Liver (tissue), 3 donors: ENCODE measurements around the gene GALNTL6.
A peak's percentile ranks its signal among the peaks of the same experiment; 100 is the strongest.

Source experiments
- EGR1 ChIP-seq, 2 donors: IDR thresholded peaks; 2 replicates each; pipeline ENCODE4 v1.6.1; 2016 to 2018; ENCODE audit warnings: antibody characterized with exemption in 2 of 2, low read depth in 2 of 2
- GABPA ChIP-seq, 2 donors: IDR thresholded peaks in 1 of 2; conservative IDR thresholded peaks in 1 of 2; 2 replicates each; pipeline ENCODE4 v1.6.1; 2016; ENCODE audit warnings: antibody characterized with exemption in 2 of 2, mild to moderate bottlenecking in 1 of 2, moderate library complexity in 1 of 2
- HNF4A ChIP-seq, 2 donors: conservative IDR thresholded peaks; 2 replicates each; pipeline ENCODE4 v1.6.1; 2016; ENCODE audit warnings: antibody characterized with exemption in 2 of 2, mild to moderate bottlenecking in 2 of 2
- JUND ChIP-seq, 2 donors: IDR thresholded peaks; 2 replicates each; pipeline ENCODE4 v1.6.1; 2016; ENCODE audit warnings: antibody characterized with exemption in 2 of 2
- RAD21 ChIP-seq, 2 donors: IDR thresholded peaks; 2 replicates each; pipeline ENCODE4 v1.6.1; 2016; ENCODE audit warnings: antibody characterized with exemption in 2 of 2, mild to moderate bottlenecking in 2 of 2
- TAF1 ChIP-seq: conservative IDR thresholded peaks from 2 replicates; pipeline ENCODE4 v1.6.1; 2016; ENCODE audit warnings: antibody characterized with exemption, mild to moderate bottlenecking
- YY1 ChIP-seq: IDR thresholded peaks from 2 replicates; pipeline ENCODE4 v1.6.1; 2016; ENCODE audit warnings: antibody characterized with exemption, mild to moderate bottlenecking
- TF ChIP-seq, protein P1 (sequence below): IDR thresholded peaks from 2 replicates; pipeline ENCODE4 v1.6.1; 2016; ENCODE audit warnings: antibody characterized with exemption
- TF ChIP-seq, protein P2 (sequence below): fragments of 150-350 bp; IDR thresholded peaks from 2 replicates; pipeline ENCODE4 v1.5.1; 2017; ENCODE audit warnings: improper control_type of control experiment, low read depth, low read length; ENCODE audit not compliant: missing input control
- TF ChIP-seq, protein P3 (sequence below): IDR thresholded peaks from 2 replicates; pipeline ENCODE4 v1.6.1; 2016; ENCODE audit warnings: antibody characterized with exemption, mild to moderate bottlenecking
- TF ChIP-seq, protein P4 (sequence below): IDR thresholded peaks from 2 replicates; pipeline ENCODE4 v1.6.1; 2016; ENCODE audit warnings: antibody characterized with exemption
- TF ChIP-seq, protein P5 (sequence below): IDR thresholded peaks from 2 replicates; pipeline ENCODE4 v1.6.1; 2016; ENCODE audit warnings: antibody characterized with exemption
- donor health status: healthy.
- donor health status: healthy.

DNA sequence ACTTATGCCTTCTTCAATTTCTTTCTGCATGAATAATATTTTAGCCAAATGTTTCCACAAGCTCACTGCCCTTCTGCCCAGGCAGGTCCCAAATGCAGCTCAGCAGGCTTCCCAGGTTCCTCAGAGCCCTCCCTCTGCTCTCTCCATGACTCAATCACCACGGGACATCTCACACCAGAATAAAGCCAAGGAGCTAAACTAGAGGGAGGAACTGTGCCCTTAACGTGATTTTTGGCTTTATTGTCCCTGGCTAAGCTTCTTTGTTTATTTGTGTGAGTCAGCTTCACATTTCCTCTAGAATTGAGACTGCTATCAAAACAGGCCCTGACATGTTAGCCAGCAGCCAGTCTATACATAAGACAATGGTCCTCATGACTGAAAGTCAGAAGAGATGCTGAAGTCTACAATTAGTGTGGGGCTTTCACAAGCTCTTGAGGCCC lies 1169.0 kb downstream of the GALNTL6 start:
- TF ChIP-seq YY1, result peak; percentile 39
- TF ChIP-seq, protein P1, sequence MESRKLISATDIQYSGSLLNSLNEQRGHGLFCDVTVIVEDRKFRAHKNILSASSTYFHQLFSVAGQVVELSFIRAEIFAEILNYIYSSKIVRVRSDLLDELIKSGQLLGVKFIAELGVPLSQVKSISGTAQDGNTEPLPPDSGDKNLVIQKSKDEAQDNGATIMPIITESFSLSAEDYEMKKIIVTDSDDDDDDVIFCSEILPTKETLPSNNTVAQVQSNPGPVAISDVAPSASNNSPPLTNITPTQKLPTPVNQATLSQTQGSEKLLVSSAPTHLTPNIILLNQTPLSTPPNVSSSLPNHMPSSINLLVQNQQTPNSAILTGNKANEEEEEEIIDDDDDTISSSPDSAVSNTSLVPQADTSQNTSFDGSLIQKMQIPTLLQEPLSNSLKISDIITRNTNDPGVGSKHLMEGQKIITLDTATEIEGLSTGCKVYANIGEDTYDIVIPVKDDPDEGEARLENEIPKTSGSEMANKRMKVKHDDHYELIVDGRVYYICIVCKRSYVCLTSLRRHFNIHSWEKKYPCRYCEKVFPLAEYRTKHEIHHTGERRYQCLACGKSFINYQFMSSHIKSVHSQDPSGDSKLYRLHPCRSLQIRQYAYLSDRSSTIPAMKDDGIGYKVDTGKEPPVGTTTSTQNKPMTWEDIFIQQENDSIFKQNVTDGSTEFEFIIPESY, result no peak
- TF ChIP-seq, protein P2, sequence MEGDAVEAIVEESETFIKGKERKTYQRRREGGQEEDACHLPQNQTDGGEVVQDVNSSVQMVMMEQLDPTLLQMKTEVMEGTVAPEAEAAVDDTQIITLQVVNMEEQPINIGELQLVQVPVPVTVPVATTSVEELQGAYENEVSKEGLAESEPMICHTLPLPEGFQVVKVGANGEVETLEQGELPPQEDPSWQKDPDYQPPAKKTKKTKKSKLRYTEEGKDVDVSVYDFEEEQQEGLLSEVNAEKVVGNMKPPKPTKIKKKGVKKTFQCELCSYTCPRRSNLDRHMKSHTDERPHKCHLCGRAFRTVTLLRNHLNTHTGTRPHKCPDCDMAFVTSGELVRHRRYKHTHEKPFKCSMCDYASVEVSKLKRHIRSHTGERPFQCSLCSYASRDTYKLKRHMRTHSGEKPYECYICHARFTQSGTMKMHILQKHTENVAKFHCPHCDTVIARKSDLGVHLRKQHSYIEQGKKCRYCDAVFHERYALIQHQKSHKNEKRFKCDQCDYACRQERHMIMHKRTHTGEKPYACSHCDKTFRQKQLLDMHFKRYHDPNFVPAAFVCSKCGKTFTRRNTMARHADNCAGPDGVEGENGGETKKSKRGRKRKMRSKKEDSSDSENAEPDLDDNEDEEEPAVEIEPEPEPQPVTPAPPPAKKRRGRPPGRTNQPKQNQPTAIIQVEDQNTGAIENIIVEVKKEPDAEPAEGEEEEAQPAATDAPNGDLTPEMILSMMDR, result no peak
- TF ChIP-seq RAD21 (IDR thresholded peaks at IDR 0.05), result no peak
- no peak for TF ChIP-seq EGR1 (IDR thresholded peaks at IDR 0.05; ENCODE audit: low read depth in 2 of 2)
- TF ChIP-seq, protein P3, sequence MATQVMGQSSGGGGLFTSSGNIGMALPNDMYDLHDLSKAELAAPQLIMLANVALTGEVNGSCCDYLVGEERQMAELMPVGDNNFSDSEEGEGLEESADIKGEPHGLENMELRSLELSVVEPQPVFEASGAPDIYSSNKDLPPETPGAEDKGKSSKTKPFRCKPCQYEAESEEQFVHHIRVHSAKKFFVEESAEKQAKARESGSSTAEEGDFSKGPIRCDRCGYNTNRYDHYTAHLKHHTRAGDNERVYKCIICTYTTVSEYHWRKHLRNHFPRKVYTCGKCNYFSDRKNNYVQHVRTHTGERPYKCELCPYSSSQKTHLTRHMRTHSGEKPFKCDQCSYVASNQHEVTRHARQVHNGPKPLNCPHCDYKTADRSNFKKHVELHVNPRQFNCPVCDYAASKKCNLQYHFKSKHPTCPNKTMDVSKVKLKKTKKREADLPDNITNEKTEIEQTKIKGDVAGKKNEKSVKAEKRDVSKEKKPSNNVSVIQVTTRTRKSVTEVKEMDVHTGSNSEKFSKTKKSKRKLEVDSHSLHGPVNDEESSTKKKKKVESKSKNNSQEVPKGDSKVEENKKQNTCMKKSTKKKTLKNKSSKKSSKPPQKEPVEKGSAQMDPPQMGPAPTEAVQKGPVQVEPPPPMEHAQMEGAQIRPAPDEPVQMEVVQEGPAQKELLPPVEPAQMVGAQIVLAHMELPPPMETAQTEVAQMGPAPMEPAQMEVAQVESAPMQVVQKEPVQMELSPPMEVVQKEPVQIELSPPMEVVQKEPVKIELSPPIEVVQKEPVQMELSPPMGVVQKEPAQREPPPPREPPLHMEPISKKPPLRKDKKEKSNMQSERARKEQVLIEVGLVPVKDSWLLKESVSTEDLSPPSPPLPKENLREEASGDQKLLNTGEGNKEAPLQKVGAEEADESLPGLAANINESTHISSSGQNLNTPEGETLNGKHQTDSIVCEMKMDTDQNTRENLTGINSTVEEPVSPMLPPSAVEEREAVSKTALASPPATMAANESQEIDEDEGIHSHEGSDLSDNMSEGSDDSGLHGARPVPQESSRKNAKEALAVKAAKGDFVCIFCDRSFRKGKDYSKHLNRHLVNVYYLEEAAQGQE, result no peak
- no peak for TF ChIP-seq GABPA (IDR thresholded peaks at IDR 0.05 in 1 of 2, conservative IDR thresholded peaks at IDR 0.05 in 1 of 2)
- TF ChIP-seq JUND (IDR thresholded peaks at IDR 0.05), result peak in 1 of 2 donors; percentile 12
- TF ChIP-seq, protein P4, sequence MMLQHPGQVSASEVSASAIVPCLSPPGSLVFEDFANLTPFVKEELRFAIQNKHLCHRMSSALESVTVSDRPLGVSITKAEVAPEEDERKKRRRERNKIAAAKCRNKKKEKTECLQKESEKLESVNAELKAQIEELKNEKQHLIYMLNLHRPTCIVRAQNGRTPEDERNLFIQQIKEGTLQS, result no peak
- TF ChIP-seq HNF4A (conservative IDR thresholded peaks at IDR 0.05), result peak in 1 of 2 donors; percentile 20
- TF ChIP-seq TAF1, result no peak
- TF ChIP-seq, protein P5, sequence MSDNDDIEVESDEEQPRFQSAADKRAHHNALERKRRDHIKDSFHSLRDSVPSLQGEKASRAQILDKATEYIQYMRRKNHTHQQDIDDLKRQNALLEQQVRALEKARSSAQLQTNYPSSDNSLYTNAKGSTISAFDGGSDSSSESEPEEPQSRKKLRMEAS, result no peak
